Activated CD4-positive, alpha-beta T cell treated with anti-CD3 and anti-CD28 coated beads, Interleukin-2, Interleukin-6, amounts not matched to agents 100 ng/mL and 50 ng/mL, durations not matched to agents 16 hours and 8 hours (primary cell): ENCODE measurements around the gene HDDC2.

Experiments
- DNase-seq: peaks from one replicate; pipeline ENCODE4 v3.0.0-alpha.2; 2020

HDDC2 gene, protein sequence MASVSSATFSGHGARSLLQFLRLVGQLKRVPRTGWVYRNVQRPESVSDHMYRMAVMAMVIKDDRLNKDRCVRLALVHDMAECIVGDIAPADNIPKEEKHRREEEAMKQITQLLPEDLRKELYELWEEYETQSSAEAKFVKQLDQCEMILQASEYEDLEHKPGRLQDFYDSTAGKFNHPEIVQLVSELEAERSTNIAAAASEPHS

DNA sequence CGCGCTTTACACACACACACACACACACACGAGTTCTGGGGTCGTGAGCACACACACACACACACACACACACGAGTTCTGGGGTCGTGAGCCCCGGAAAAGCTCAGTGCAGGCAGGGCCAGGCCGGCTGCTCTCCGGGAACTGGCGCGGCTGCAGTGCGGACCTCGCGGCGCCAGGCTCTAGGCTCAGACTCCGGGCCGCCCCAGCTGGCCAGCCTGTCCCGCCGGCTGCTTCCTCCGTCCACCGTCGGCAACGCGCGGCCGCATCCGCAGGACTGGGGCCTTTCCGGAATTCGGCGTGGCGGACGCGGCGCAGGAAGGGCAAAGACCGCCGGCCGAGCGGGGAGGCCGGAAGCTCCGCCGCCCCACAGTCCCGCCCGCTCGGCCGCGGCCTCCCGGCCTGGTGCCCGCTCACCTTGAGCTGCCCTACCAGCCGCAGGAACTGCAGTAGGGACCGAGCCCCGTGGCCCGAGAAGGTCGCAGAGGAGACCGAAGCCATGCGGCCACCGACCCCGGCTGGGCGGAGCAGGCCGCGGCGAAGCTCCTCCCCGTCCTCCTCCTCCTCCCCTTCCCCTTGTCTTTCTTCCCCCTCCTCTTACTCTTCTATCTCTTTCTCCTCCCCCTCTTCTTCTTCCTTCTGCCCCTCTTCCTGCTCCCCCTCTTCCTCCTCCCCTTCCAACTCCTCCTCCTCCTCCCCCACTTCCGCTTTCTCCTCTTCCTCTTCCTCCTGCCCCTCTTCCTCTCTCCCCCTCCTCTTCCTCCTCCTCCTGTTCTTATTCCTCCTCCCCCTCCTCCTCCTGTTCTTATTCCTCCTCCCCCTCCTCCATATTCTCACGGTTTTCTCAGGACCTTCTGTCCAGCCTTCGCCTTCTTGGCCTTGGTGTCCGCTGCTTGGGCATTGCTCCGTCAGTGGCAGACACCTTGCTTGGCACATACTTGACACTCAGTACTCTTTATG, at the start of gene HDDC2:
Gene HDDC2, minus strand, starts transcription at position 533 of the 957 bp plus-strand sequence. Its CDS starts 35 bp downstream, at position 498.
- DNase-seq: peak; percentile 60

DNA sequence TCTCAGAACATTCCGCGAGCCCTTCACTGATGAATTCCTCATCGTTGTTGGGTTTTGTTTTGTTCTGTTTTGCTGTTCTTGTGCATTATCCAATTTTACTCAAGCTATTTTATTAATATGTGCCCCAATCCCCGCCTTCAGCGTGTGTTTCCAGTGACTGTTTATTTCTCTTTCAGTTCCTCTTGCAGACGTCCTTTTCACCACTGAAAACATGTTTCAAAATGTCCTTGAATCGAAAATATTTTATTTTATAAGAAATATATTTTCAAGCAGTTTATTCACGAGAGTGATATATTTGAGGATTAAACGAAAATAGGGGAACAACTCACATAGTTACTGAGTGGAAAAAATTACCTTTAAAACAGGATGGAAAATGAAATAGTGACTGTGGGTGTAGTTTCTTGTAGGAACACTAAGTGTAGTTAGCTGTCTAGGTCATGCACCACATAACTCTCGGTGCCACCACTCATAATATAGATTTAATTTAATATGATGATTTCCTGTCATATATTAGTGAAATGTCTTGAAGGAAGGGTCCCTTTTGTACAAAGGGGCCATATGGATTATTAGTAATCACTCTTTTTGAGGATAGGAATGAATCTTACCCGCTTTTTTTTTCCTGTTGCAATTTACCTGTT, 45.3 kb upstream of the HDDC2 start:
- no peak for DNase-seq

DNA sequence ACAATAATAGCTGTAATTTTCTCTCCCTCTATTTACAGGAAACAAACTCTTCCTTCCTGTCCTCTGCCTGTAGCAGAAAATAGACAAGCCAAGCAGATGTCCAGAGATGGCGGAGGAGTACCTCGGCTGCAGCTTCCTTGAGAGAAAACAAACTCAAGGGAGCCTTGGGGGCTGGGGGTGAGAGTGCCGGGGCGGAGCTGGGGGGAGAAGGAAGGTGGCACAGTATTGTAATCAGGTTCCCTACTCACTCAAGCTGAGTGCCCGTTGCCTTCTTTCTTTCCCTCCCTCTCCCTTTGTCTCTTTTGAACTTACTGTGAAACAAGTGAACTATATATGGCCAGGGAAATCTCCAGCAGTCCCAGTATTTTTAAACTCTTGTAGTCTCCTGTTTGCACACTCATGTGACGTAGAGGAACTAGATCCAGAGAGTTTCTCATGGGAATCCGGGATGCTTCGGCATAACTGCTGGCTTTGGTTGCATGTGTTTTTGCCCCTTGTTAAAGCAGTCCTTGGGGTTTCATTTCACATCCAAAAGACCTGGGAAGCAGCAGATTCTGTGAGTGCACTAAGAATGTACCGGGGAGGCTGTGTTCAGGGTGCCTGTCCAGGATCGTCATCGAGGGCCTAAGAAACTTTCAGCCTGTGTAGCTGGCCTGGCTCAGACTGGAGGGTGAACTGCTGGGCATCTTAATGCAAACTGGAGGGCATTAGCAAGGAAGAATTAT, 44.6 kb upstream of the HDDC2 start:
- no peak for DNase-seq

DNA sequence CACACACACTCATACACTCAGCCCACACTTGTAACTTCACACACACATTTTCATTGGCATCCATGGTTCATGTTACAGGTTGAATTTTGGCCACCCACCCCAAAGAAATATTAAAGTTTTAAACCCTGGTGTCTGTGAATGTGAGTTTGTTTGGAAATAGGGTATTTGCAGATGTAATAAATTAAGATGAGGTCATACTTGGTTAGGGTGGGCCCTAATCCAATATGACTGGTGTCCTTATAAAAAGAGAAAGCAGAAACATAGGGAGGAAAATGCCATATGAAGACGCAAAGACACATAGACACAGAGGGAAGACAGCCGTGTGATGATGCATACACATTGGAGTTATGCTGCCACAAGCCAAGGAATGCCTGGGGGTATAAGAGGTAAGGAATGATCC, 39.7 kb upstream of the HDDC2 start:
- DNase-seq: no peak

DNA sequence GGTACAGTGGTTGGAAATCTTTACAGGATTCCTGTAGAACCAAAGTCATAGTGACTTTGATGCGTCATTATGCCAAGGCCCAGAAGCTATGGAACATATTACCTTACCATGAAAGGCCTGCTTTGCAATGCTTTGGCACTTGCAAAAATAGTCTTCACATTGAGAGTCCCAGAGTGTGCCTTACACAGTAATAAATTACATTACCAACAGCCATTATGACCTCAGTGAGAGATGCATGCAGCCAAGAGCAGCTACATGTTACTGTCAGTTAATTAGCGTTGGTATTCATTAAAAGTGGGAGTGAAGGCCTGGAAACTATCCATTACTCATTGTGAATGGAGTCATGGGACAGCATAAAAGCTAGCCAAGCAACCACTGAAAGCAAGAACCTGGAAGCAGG, 39.2 kb upstream of the HDDC2 start:
- DNase-seq: no peak

DNA sequence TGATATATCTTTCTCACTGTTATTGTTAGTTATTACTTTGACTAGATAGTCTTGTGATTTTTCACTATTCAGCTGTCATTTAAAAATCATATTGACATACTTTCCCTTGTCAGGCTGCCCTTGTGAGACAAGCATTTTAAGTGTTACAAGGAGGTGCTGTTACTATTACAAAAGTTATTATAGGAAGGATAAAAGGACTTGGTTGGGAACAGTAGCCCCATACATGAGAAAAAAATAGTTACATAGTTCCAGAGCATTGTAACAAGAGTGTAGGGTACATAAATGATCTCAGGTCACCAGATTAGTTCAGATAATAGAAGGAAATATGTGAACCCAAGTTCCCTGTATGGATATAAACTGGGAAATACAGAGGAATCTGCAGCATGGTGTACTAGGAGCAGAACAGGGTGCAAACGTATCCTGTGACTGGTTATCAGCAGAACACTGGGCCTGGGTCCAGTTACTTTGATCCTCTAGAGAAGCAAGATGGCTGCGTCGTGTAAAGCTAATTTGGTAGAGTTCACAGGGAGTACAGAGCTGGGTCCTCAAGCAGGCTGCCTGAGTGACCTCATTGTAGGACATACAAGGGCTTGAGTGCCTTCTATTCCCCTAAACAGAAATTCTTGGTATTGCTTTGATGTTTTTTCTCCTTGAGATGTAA, 38.5 kb upstream of the HDDC2 start:
- DNase-seq: no peak

DNA sequence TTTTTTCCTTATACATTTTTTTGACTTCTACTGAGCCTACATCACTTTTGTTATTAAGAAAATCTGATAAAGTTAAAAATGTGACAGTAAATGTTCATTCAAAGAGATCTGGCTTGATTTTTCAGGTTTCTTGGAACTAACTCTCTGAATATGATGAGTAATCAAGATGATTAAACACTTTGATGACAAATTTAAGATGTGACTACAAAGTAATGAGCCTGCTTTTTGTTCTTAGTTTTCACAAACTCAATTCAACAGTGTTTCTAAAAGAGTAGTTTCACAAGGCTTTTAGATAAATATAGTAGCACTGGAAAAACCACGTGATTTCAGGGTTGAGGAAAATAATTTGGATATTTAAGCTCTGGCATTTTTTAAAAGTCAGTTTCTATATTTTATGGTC, 37.9 kb upstream of the HDDC2 start:
- DNase-seq: no peak

DNA sequence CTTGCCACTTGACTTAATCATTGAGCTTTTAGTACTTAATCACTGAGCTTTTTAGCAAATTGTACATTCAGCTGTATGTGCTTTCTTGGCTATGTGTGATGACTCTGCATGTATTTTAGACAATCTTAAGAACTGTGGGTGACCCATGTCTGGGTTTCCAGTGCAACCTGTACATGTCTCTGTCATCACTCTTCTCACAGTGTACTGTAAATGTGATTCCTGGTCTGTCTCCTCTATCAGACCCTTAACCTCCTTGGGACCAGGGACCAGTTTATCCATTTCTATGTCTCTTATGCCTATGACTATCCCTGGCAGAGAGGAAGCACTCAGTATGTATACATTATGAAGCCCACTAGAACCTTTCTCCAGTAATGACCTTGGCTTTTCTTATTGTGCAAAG, 36.6 kb upstream of the HDDC2 start:
- no peak for DNase-seq

DNA sequence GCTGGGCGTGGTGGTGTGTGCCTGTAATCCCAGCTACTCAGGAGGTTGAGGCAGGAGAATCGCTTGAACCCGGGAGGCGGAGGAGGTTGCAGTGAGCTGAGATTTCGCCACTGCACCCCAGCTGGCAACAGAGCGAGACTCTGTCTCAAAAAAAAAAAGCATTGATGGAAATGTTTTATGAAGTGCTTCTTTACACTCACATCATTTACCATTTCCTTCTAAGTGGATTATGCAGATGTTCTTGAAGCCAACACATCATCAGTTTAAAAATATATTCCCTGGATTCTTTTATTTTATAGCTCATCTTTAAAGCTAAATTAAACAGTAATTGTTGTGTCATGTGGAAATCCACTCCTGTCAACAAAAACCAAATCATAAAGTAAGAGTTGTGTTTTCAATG, 35.9 kb upstream of the HDDC2 start:
- DNase-seq: no peak

DNA sequence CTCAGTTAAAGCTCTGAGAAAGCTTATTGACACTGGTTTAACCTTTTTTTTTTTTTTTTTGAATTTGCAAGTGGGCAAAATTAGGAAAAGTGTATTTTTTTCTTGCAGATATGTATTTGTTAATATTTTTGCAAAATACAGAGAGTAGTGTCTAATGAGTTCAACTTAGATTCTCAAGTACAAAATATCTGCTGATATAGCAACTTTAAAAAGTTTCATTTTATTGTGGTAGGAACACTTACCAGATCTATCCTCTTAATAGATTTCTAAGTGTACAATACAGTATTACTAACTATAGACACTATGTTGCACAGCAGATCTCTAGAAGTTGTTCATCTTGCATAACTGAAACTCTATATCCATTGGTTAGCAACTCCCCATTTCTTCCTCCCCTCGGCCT, 30.9 kb upstream of the HDDC2 start:
- no peak for DNase-seq

DNA sequence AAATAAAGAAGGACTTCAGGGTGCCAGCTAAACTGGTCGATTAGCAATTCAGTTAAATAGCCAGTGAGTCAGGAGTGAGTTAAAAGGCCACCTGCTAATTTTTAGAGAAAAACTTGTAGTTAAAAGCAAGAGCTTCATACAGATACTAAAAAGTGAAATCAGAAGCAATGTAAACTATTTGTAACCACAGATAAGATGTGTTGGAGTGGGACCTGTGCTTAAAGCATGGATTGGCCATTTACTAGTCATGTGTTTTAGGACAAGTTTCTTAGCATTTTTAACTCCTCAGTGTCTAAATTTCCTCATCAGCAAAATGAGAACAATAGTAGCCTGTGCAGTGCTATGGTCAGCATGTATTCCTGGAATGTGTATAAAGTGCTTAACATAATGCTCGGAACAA, 23.8 kb upstream of the HDDC2 start:
- no peak for DNase-seq

DNA sequence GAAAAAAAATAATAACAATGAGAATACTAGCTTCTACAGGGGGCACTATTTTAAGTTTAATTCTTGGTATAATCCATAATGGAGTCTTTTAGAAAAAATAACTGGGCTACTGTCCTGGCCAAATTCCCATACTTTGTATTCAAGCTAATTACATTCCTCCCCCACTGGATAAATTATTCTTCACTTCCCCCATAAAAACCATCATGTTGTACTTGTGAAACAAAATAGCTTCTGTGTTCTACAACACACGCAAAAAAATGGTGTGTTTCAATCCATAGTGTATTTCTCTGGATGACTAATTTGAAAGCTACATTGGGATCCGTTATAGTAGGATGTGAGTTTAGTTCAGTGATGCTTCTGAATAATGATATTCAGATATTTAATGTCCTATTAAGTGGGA, 21.6 kb upstream of the HDDC2 start:
- no peak for DNase-seq

DNA sequence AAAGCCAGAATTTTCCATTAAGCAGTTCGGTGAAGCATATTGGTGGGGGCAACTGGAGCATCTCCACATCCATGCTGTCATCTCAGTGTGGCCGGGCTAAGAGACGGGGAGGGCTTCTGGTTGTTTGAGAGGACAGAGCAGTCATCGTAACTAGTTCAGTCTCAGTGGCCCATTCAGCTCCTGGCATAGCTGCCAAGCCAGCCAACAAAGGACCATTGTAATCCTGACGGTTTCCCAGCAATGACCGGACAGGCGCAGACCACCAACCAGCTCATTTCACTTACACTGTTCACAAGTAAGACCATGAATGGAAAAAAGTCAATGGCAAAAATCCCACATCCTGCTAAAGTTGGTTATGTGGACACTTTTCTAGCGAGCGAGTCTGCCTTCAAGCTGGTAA, 14.9 kb upstream of the HDDC2 start:
- DNase-seq: no peak

DNA sequence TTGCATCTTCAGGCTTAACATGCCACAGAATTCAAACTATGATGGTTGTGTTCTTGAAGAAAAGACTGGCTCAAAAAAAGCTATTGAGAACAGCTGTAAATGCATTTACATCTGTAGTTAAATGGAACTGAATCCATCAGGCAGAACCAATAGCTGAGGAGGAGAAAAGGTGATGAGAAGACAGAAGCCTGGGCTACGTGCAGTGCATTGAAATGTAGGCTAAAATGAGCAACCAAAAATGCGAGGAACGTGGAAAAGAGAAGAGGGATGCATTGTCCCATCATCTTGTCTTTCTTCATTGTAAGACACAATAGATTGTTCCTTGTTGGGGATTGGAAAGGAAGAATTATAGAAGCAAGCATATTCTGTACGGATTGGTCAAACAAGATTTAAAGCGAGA, 13.8 kb upstream of the HDDC2 start:
- DNase-seq: no peak

DNA sequence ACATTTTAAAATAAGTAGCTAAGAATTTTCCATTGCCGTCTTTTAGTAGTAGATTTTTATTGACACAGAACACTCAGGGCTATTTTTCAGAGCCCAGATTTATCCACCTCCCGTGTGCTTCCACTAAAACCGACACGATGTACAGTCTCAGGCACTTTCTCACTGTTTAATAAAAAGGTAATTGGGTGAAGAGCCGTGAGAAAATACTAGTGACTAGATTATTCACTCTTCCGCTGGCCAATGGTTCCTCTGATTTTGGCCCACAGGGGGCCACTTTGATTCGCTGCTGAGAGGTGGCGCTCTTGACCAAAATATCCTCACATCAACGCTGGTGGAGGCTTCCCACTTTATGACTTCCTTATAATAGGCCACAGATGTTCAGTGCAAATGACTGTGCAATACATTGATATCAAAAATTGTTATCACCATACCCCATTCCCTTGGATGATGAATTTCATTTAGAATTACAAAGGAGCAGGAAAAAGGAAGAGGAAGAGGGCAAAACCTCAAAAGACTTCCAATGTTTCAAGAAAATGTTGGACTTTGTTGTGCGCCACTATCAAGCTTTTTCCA, 12.3 kb upstream of the HDDC2 start:
- DNase-seq: peak; percentile 50

DNA sequence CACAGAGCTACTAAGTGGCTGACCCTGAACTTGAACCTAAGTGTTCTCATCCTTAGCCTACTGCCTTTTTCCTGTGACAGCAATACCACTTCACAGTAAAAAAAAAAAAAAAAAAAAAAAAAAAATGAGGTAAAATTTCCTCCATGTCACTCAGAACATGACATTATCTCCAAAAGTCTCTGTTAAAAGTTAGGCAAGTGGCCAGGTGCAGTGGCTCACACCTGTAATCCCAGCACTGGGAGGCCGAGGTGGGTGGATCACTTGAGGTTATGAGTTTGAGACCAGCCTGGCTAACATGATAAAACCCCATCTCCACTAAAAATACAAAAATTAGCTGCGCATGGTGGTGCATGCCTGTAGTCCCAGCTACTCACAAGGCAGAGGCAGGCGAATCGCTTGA, 11.2 kb upstream of the HDDC2 start:
- DNase-seq: no peak

DNA sequence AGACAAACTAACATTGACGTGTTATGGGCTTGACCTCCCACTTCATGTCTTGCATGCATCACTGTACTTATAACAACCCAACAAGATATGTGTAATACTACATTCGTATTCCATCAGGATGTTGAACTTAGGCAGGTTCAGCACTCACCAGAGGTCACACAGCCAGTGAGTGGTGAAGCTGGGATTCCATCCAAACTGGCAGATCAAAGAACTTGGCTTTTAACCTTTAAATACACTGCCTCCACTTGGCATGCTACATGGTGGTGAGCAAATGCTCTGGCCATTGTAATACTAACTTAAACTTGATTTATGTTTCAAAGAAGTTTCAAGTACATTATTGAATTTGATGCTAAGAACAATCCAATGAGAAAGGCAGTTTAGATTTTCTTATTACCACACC, 10.7 kb upstream of the HDDC2 start:
- DNase-seq: no peak

DNA sequence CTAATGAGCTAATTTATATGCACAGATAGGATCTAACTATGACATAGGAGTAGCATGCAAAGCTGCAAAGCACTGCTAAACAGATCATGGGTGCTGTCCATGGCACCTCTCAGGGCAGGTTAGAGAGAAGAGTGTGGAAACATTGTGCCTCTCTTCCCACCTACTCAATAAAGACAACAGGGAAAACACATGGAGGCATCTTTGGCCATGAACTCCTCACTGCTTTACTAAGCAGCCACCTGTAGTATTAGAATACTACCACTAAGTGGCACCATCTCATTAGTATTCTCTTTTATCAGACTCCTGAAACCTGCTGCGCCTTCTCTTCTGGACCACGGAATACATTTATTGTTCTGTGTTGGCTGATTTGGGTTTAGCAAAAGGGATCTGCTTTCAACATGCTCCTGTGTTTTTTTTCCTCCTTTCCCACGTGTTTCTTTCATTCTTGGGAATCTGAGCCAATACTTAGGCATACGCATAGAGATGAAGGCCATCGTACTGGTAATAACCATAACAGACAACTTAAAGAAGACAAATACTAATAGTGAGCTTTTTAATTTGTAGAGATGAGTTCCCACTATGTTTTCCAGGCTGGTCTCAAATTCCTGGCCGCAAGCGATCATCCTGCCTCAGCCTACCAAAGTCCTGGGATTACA, 9.4 kb upstream of the HDDC2 start:
- peak; percentile 59 for DNase-seq

DNA sequence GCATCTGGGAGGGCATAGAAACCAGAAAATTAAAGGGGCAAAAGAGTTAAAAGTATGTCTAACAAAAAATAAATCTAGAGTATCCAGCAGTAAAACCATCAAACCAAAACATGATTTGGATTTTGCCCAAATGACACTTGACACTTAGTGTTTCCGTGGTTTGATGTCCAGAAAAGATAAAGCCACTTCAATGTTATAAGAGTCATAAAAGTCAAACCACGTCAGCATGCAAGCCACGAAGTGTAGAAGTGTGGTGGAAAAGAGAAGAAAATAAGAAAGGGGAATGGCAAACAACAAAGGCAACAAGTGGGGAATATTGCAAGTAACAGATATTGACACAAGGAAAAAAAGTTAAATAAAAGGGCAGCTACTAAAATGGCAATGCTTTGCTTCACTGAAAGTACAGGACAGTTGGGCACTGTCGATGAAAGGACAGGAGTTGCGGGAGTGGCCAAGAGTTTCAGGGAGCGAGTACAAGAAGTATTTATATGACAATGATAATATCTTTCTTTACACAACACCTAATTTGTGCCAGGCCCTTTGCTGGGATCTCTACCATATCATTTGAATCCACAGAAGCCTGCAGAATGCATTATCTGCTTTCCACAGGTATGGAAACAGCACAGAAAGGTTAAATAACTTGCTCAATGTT, 6.3 kb upstream of the HDDC2 start:
- DNase-seq: peak; percentile 25

DNA sequence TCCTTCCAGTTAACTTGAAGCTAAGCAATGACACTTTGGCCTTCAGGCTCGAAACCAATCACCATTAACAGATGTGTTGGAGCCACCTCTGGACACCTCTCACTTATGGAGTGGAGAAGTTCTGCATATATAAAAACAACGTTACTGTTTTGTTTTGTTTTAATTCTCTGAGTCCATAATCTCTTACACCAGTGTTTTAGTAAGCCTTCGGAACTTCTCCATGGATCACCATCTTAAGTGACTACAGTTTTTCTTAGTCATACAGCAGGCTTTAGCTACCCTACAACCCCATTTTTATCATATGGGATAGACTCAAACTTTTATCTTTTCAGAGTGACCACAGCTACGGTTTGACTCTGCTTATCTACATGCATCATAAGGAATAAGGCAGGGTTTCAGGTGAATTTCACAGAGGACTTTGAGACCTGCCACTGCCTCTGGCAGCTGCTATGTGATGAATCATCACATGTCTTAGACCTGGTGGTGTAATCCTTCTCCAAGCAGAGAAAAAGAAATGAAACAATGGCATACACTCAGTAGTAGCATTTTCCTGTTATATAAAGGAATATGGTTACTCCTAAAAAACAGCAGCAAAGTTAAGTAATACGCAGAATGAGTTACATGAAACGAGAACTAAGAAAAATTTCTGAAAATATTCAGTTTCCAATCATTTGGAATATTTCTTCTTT, 5.5 kb upstream of the HDDC2 start:
- no peak for DNase-seq

DNA sequence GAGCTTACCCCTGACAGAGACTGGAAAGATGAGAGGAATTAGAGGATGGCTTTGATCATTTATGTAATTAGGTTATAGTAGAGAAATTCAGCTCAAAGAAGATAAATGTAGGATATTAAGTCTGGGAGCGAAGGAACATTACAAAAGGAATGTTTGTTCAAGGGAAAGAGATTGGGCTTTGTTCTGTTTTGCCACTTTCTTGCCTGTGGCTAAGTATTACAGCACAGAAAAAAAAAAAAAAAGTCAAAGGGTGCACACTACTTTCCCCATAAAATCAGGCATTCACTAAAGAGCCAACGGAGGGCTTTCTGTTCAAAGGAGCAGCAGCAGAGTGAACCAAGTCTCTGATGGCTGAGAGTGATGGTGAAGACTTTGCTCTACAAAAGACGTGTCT, 5.0 kb upstream of the HDDC2 start:
- no peak for DNase-seq
